Measurements from ENCODE around the gene C16orf74.

C16orf74 gene

DNA sequence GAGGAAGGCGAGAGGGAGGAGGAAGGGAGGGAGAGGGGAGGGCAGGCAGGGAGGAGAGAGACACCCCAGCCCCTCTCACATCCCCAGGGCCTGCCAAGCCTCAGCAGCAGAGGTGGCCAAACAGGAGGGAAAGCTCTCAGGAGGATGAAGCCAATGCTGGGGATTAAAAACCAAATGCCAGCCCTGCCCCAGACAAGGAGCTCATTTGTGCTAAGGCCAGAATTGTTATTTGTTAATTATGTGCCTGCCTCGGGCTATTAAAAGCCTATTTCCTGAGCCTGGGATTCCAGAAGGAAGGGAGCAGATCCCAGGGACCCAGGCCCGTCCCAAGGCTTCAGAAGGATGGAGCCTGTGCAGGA is 34.2 kb downstream of the C16orf74 start:
- DNase-seq: no peak

GRCh38 chr16:85716022-85716679 is 34.7 kb downstream of the C16orf74 start:
- no peak for DNase-seq

DNA sequence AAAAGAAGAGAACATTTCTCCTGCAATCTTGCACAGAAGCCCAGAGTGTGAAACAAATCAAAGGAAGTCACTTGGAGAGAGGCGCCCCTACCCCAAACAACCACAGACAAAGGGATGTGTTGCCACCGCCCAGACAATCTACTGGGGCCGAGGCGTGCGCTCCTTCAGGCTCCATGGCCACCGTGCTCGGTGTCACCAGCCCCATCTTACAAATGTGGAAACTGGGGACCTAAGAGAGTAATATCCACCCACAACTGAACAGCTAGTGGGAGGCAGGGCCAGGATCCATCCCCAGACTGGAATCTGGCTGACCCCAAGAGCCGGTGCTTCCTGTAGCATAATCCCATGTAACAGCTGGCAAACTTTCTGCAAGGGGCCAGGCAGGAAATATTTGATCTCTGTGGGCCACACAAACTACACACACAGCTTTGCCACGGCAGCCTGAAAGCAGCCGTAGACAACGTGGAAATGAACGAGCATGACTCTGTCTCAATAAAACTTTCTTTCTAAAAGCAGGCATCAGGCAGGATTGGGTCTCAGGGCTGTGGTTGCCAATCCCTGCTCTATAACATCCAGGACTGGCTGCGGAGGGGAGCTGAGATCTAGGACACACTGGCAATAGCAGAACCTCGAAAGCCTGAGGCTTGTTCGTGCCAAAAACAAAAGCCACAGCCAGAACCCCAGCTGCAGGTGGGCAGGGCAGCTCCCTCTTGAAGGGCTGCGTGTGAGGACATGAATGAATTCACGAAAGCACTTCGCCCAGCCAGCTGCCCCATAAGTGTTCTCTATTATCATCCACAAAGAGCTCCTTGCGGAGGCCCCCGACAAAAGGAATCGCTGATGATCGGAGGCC is 35.5 kb downstream of the C16orf74 start:
- no peak for DNase-seq

DNA sequence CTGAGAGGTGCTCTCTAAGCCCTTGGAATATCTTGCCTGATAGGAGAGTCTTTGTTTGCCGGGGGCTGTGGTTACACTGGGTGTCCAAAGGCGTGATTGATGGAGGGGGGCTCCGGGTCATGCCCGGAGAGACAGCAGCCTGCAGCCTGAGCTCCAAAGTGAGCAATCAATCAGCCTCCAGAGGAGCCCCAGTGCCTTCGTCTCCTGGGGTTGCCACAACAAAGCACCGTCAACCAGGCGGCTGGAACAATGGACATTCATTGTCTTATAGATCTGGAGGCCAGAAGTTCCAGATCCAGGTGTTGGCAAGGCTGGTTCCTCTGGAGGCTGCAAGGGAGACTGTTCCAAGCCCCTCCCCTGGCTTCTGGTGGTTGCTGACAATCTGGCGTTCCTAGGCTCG is 38.1 kb downstream of the C16orf74 start:
- DNase-seq: no peak

DNA sequence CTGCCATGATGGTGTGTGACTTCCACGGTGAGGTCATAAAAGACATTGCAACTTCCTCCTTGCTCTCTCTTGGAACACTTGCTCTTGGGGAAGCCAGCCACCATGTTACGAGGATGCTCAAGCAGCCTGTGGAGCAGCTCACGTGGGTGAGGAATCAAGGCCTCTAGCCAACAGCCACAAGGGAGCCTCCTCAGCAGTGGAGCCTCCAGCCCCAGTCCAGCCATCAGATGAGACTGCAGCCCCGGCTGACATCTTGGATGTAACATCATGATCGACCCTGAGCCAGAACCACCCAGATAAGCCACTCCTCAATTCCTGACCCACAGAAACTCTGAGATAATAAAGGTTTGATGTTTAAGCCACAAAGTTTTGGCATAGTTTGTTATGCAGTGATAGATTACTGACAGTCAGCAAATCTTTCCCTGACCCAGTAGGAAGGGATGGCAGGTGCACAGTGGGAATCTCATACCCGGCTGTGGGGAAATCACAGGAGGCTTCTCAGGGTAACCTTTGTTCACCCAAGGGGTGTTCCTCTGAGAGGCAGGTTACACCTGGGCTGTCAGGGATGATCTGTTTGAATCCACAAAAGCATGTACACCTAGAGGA is 38.8 kb downstream of the C16orf74 start:
- no peak for DNase-seq

DNA sequence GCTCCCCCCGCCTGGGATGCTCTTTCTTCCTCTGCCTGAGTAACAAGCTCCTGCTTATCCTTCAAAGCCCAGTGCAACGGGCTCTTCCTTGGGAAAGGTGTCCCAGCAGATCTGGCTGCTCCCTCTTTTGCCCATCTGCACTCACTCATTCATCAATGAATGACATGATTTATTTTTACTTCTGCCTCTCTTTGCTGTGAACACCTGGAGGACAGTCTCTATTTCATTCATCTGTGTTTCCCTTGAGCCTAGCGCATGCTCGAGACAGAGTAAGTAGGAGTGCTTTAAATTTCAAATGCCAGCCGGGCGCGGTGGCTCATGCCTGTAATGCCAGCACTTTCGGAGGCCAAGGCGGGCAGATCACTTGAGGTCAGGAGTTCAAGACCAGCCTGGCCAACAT is 40.2 kb downstream of the C16orf74 start:
- no peak for DNase-seq

DNA sequence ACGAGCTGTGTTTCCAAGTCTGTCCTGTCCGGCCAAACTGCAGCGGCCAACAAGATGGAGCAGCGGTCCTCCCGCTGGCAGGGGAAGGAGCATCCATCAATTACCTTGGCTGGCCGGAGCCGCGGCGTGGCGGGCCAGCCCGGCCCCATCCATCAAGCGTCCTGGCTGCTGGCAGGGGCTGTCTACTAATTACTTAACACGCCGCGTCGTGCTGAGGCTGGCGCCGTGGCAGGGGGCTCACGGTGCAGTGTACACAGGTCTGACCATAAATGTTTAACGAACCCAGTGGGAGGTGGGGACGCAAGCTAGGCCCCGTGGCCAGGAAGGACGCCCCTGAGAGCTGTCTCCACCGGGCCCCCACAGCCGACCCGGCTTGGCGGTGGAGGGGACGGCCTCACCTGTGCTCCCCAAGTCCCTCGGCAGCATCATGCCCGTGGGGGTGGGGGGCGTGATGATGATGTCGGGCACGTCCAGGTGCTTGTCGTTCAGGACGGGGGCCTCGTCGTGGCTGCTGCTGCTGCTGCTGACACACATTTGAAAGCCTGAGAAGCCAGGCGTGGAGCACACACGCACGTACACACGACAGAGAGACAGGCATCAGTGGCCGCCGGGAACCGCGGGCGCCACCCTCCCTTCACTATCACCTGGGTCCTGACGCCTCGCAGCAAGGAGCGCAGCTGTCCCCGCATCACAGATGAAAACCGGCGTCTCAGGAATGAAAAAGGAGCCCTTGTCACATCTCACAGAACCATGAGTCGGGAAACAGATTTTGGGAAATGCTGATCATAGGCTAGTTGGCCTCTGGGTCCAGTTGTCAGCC is 40.9 kb downstream of the C16orf74 start:
- no peak for DNase-seq

DNA sequence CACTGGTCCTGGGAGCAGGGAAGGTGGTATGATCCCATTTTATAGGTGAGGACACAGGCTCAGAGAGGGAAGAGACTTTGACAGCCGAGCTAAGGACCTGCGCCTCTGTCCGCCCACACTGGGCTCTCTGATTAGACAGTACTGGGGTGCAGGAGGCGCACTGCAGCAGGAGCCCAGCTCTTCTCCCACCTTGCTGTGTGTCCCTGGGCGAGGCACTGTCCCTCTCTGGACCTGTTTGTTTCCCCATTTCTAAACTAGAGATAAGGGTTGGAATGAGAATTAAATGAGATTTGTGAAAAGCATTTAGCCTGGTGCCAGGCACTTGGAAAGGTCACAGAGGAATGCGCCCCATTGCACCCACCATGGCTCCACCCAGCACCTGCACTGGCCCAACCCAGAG is 42.6 kb downstream of the C16orf74 start:
- DNase-seq: no peak

DNA sequence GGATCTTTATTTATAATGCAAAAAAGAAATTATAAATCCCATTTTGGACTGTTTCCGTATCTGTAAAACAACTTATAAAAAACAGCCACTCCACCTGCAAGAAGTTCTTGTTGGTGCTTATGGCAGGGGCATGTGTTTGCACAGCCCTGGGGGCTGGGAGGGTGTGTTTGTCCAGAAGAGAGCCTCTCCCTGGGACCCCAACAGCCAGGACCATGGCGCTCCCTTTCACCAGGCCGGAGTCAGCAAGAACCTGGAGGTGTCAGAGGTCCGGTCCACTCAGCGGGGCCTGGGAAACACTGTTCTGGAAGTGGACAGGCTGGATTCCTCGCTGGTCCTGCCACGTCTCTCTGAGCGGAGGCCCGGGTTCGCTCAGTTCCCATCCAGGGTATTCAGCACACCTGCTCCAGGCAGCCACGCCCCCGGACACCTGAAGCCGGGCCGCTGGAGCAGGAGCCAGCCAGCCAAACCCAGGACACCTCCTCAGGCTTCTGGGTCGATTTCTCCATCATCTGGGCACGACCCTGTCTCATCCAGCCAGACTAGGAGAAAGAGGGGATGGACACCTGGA is 43.3 kb downstream of the C16orf74 start:
- no peak for DNase-seq

GRCh38 chr16:85706449-85707034 is 44.4 kb downstream of the C16orf74 start:
- no peak for DNase-seq

- no peak for DNase-seq
Measured at GRCh38 chr16:85704900-85705846, 45.7 kb downstream of the C16orf74 start.

DNA sequence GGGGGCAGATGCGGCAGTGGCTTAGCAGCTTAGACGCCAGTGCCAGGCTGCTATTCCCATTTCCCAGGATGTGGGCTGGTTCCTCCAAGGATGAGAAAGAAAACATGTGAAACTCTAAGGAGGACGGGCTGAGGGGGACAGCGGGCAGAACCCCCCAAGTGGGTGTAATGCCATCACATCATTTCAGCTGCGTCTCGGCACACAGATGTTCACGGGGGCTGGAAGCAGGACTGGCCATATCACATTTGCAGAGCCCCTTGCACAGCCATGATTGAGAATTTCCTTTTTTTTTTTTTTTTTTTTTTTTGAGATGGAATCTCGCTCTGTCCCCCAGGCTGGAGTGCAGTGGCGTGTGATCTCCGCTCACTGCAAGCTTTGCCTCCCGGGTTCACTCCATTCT is 46.9 kb downstream of the C16orf74 start:
- DNase-seq: no peak

GRCh38 chr16:85699628-85700027 is 51.3 kb downstream of the C16orf74 start:
- peak; percentile 30 for DNase-seq

- DNase-seq: no peak
Measured at GRCh38 chr16:85698935-85699558, 51.8 kb downstream of the C16orf74 start.

- no peak for DNase-seq
Measured at GRCh38 chr16:85698459-85698891, 52.4 kb downstream of the C16orf74 start.

DNA sequence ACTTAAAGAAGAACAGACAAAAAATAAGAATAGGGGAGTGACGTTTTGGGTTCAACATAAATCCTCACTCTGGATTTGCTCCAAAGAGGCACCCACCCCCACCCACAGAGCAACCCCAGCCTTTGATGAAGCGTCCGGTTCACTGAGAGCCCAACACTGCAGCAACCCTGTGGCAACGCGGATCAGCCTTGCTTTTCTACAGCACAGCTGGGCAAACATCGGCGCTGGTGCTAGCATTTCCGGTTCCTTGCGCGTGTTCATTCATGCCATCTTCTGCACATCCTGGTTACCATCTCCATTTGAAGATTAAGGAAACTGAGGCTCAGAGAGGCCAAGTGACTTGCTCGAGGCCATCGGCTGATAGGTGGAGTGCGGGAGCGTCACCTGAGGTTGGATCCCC is 53.5 kb downstream of the C16orf74 start:
- no peak for DNase-seq

GRCh38 chr16:85696781-85697180 is 54.1 kb downstream of the C16orf74 start:
- DNase-seq: no peak

- no peak for DNase-seq
Measured at GRCh38 chr16:85695196-85696128, 55.4 kb downstream of the C16orf74 start.

DNA sequence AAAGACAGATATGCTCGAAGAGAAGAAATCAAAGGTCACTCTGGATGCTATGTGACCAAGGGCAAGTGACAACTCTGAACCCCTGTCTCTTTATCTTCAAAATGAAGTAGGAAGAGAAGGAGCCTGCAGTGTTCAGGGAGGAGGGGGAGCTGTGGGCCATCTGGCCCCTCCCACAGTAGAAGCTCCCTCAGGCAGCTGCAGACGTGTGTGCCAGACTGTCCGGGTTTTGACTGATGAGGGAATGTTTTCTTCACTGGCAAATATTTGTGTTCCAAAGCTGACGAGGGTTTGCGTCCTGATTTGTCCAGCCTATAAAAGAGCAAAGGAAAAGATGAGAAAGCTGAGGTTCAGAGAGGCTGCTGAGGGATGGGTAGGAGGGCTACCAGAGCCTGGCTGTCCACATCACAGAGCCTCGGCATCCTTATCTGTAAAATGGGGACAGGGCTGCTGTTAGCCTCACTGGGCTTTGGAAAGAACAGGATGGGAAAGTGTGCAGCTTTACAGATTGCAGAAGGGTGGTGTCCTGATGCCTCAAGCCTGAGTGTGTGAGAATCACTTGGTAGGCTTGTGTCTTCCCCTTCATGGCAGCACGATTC is 60.3 kb downstream of the C16orf74 start:
- no peak for DNase-seq

All from GOT3 (cell line).